Ascending aorta (tissue), 2 donors: ENCODE results near the gene MAP7D1. TPM values are rescaled to one million over a fixed set of nuclear protein-coding genes. Genes with fewer than 3 reads are reported as not detected.

Experiments used
- DNase-seq, 2 donors: peaks; one replicate each; pipeline ENCODE4 v3.0.0-alpha.2; 2019; ENCODE audit warnings: low spot score in 2 of 2
- H3K27ac ChIP-seq, 2 donors: fragments of 200-600 bp; sonication (generic); one replicate each; pipeline ENCODE4 v1.5.1; 2016 to 2017; ENCODE audit warnings: mild to moderate bottlenecking in 1 of 2
- H3K27me3 ChIP-seq: fragments of 200-600 bp; sonication (generic); one replicate; pipeline ENCODE4 v1.5.1; 2017
- H3K36me3 ChIP-seq, 2 donors: fragments of 200-600 bp; sonication (generic); one replicate each; pipeline ENCODE4 v1.5.1; 2016
- H3K4me1 ChIP-seq, 2 donors: fragments of 200-600 bp; sonication (generic); one replicate each; pipeline ENCODE4 v1.5.1; 2016 to 2017; ENCODE audit warnings: mild to moderate bottlenecking in 1 of 2
- H3K4me3 ChIP-seq, 2 donors: fragments of 200-600 bp; sonication (generic); one replicate each; pipeline ENCODE4 v1.5.1; 2016 to 2017; ENCODE audit warnings: mild to moderate bottlenecking in 1 of 2
- H3K9me3 ChIP-seq, 2 donors: fragments of 200-600 bp; sonication (generic); one replicate each; pipeline ENCODE4 v1.5.1; 2016
- intact Hi-C: fragments of 100-400 bp; cut with DNase I; formaldehyde crosslinking; loops from one replicate; pipeline ENCODE4 v1.15.1; 2023
- total RNA-seq: library from RNA; depleted of rRNA; stranded (reverse); fragments of >200 nt; gene quantifications from one replicate; pipeline ENCODE4 v1.1.0, GENCODE V29; 2016
- TF ChIP-seq, protein P1 (sequence below), 3 experiments: fragments of 200-600 bp in 2 of 3; fragments of 450-650 bp in 1 of 3; sonication (generic) in 2 of 3; IDR thresholded peaks; one replicate each; pipeline ENCODE4 v1.5.1; 2016 to 2019; ENCODE audit warnings: antibody characterized with exemption in 3 of 3, mild to moderate bottlenecking in 1 of 3, moderate library complexity in 1 of 3

MAP7D1 gene
- total RNA-seq, 1 donor from 2014 or later, result 209 TPM

DNA sequence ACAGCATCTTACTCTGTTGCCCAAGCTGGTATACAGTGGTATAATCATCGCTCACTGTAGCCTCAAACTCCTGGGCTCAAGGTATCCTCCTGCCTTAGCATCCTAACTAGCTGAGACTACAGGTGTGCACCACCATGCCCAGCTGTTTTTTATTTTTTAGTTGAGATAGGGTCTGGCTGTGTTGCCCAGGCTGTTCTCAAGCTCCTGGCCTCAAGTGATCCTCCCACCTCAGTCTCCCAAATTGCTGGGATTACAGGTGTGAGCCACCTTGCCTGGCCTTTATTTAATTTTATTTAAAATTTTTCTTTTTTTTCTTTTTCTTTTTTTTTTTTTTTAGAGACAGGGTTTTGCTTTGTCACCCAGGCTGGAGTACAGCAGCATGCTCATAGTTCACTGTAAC lies 9.2 kb downstream of the MAP7D1 start:
- intact Hi-C loops, result no loop called here
- Histone ChIP-seq H3K36me3 (peaks cover 0 to 6% of the 10 kb centered on the region in 2 donors), H3K27me3 (no peaks in the 10 kb centered on the region), H3K27ac (peak overlapping the region; percentile 44 to 50), H3K9me3 (no peaks in the 10 kb centered on the region), H3K4me1 (peaks cover 15 to 32% of the 10 kb centered on the region in 2 donors), H3K4me3 (no peak overlapping the region)
- TF ChIP-seq, protein P1, sequence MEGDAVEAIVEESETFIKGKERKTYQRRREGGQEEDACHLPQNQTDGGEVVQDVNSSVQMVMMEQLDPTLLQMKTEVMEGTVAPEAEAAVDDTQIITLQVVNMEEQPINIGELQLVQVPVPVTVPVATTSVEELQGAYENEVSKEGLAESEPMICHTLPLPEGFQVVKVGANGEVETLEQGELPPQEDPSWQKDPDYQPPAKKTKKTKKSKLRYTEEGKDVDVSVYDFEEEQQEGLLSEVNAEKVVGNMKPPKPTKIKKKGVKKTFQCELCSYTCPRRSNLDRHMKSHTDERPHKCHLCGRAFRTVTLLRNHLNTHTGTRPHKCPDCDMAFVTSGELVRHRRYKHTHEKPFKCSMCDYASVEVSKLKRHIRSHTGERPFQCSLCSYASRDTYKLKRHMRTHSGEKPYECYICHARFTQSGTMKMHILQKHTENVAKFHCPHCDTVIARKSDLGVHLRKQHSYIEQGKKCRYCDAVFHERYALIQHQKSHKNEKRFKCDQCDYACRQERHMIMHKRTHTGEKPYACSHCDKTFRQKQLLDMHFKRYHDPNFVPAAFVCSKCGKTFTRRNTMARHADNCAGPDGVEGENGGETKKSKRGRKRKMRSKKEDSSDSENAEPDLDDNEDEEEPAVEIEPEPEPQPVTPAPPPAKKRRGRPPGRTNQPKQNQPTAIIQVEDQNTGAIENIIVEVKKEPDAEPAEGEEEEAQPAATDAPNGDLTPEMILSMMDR (IDR thresholded peaks at IDR 0.05), result no peak
- DNase-seq, result no peak

DNA sequence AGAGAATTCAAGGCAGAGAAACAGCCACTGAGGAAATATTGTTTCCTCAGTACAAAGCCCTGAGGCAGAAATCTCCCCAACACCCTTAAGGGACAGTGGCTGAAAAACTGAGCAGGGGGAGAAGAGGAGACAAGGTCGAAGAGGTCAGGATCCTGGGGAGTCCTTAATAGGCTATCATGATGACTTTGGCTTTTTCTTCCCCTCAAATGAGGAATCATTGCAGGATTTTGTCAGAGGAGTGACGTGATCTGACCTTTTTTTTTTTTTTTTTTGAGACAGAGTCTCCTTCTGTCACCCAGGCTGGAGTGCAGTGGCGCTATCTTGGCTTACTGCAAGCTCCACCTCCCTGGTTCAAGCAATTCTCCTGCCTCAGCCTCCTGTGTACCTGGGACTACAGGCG lies 10.2 kb downstream of the MAP7D1 start:
- Histone ChIP-seq H3K36me3 (peaks cover 4 to 10% of the 10 kb centered on the region in 2 donors), H3K9me3 (no peaks in the 10 kb centered on the region), H3K4me1 (peaks cover 12 to 26% of the 10 kb centered on the region in 2 donors), H3K27ac (peak overlapping the region; percentile 44 to 50), H3K4me3 (no peak overlapping the region), H3K27me3 (no peaks in the 10 kb centered on the region)
- DNase-seq, result no peak
- intact Hi-C loops, result no loop called here
- TF ChIP-seq, protein P1 (IDR thresholded peaks at IDR 0.05), result no peak

DNA sequence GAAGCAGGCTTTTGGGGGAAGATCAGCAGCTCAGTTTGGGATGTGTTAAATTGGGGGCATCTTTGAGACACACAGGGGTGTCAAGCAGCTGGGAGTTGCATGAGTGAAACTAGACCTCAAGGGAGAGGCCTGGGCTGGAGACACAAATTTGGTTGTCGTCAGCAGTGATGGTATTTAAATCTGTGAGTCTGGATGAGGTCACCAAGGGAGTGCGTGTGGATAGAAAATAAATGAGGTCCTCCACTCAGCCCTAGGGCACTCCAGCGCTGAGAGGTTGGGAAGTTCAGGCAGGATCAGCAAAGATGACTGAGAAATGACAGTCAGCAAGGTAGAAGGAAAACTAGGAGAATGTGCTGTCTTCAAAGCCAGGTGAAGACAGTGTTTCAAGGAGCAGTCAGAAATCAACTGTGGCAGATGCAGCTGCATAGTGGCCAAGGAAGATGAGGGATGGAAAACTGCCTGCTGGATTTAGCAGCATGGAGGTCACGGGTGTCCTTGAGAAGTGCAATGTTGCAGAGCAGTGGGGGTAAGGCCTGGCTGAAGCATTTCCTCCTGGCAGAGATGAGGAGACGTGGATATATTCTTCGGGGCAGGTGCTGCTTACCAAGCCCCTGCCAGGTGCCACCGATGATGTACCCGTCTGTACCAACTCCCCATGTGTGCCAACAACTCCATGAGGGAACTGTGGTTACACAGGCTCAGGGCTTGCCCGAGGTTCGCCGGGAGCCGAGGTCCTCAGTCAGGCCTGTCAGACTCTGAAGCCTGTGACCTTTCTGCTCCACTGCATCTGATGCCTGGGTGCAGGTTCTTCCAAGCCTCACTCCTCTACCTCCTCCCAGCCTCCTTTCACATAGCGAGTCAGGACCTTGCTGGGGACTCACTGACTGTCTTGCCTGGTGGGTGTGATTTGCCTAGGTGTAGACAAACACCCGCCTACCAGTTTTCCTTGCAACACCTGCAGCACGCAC lies 11.3 kb downstream of the MAP7D1 start:
- Histone ChIP-seq H3K36me3 (peaks cover 15 to 21% of the 10 kb centered on the region in 2 donors), H3K27ac (peak overlapping the region in 1 of 2 donors; percentile 44), H3K27me3 (no peaks in the 10 kb centered on the region), H3K4me1 (peaks cover 9 to 18% of the 10 kb centered on the region in 2 donors), H3K4me3 (no peak overlapping the region), H3K9me3 (no peaks in the 10 kb centered on the region)
- TF ChIP-seq, protein P1 (IDR thresholded peaks at IDR 0.05), result no peak
- no peak for DNase-seq
- intact Hi-C loops, result no loop called here

DNA sequence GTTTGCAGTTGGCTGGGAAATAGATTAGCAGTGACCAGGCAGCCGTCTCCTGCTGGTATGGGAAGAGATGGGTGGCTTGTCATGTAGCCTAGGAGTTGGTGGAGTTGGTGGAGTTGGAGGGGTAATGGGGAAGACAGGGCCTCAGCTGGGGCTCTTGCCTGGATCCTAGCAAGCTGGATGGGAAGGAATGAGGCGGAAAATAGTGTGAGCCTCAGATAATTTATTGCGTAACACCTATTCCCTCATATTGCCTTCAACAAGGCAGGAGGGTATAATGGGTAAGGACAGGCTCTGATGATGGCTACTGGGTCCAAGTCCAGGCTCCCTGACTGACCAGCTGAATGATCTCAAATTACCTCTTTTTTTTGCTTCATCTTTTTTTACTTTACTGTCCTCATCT lies 12.6 kb downstream of the MAP7D1 start:
- Histone ChIP-seq H3K27me3 (no peaks in the 10 kb centered on the region), H3K4me1 (peaks cover 4 to 9% of the 10 kb centered on the region in 2 donors), H3K9me3 (no peaks in the 10 kb centered on the region), H3K27ac (no peak overlapping the region), H3K36me3 (peaks cover 28 to 34% of the 10 kb centered on the region in 2 donors), H3K4me3 (no peak overlapping the region)
- intact Hi-C loops, result no loop called here
- TF ChIP-seq, protein P1 (IDR thresholded peaks at IDR 0.05), result no peak
- DNase-seq, result no peak

DNA sequence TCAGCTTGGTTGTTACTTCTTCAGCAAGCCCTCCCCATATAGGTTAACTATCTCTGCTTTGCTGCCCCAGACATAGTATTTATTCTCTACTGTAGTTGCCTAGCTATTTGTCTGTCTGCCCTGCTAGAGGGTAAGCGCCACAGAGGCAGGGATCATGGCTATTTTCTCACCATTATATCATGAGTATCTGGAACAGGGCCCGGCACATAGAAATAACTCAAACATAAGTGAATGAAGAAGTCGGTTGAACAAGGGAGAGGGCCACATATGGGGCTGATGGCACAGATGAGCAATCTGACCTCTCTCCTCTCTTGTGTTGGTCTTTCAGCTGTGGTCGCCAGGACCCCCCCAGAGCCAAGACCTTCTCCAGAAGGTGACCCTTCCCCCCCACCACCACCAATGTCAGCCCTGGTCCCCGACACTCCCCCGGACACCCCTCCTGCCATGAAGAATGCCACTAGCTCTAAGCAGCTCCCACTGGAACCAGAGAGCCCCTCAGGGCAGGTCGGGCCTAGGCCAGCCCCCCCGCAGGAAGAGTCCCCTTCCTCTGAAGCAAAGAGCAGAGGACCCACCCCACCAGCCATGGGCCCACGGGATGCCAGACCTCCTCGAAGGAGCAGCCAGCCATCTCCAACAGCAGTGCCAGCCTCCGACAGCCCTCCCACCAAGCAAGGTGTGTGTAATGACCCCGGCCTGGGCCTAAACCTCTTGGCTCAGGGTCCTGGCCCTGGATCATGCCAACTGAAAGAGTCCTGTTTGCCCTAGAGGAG lies 14.9 kb downstream of the MAP7D1 start:
- peak overlapping the region; percentile 13 to 30 for H3K27ac ChIP-seq
- H3K36me3 ChIP-seq, result peaks cover 51 to 55% of the 10 kb centered on the region in 2 donors
- intact Hi-C loops, result no loop called here
- TF ChIP-seq, protein P1 (IDR thresholded peaks at IDR 0.05), result no peak
- DNase-seq, result no peak
- H3K9me3 ChIP-seq, result no peaks in the 10 kb centered on the region
- H3K4me3 ChIP-seq, result no peak overlapping the region
- H3K4me1 ChIP-seq, result peaks cover 12 to 22% of the 10 kb centered on the region in 2 donors
- H3K27me3 ChIP-seq, result no peaks in the 10 kb centered on the region
